OCI-LY1 (cell line): Measurements from ENCODE around the gene KRTDAP.

ENCODE experiments used
- CTCF ChIP-seq: fragments of 200-600 bp; sonication (generic), shearing (Covaris generic); IDR thresholded peaks from 2 replicates; pipeline ENCODE4 v1.5.1; 2017; ENCODE audit warnings: mild to moderate bottlenecking, antibody characterized with exemption, low read length, moderate library complexity, mixed read lengths
- EZH2 ChIP-seq: fragments of 200-600 bp; sonication (generic), shearing (Covaris generic); IDR thresholded peaks from 2 replicates; pipeline ENCODE4 v1.8.0; 2017; ENCODE audit warnings: borderline replicate concordance, mixed run types, mild to moderate bottlenecking, antibody characterized with exemption, low read length, moderate library complexity, mixed read lengths

- TF ChIP-seq CTCF (no peak), EZH2 (no peak)
These were observed 15.7 kb upstream of the KRTDAP start for GRCh38 chr19:35506011-35506410.
